H9 (cell line): ENCODE results near the gene MED17. TPM values are rescaled to one million over a fixed set of nuclear protein-coding genes. Genes with fewer than 3 reads are reported as not detected.

Experiments
- DNase-seq: peaks from one replicate; pipeline ENCODE4 v3.0.0-alpha.2; 2017
- H2AFZ ChIP-seq: one replicate; pipeline ENCODE4 v1.6.1; 2013; ENCODE audit warnings: mild to moderate bottlenecking, low read length, control low read depth, moderate library complexity
- H2AK5ac ChIP-seq: 2 replicates; pipeline ENCODE4 v1.6.1; 2013; ENCODE audit warnings: low read length, control low read depth, mixed read lengths; ENCODE audit not compliant: insufficient read length
- H2BK120ac ChIP-seq: one replicate; pipeline ENCODE4 v1.6.1; 2013; ENCODE audit warnings: low read depth, mild to moderate bottlenecking, low read length, control low read depth, inconsistent platforms; ENCODE audit not compliant: poor library complexity, severe bottlenecking
- H2BK12ac ChIP-seq: 2 replicates; pipeline ENCODE4 v1.6.1; 2013; ENCODE audit warnings: low read length, control low read depth, mixed read lengths, low read depth; ENCODE audit not compliant: insufficient read length
- H2BK15ac ChIP-seq: 2 replicates; pipeline ENCODE4 v1.6.1; 2013; ENCODE audit warnings: low read depth, low read length, control low read depth
- H2BK20ac ChIP-seq: one replicate; pipeline ENCODE4 v1.6.1; 2013; ENCODE audit warnings: low read depth, mild to moderate bottlenecking, low read length, control low read depth, inconsistent platforms; ENCODE audit not compliant: poor library complexity, severe bottlenecking
- H2BK5ac ChIP-seq: 2 replicates; pipeline ENCODE4 v1.6.1; 2013; ENCODE audit warnings: low read length, control low read depth, mixed read lengths; ENCODE audit not compliant: insufficient read length
- H3K14ac ChIP-seq: 2 replicates; pipeline ENCODE4 v1.6.1; 2013; ENCODE audit warnings: low read length, control low read depth; ENCODE audit not compliant: insufficient read depth
- H3K18ac ChIP-seq: 2 replicates; pipeline ENCODE4 v1.6.1; 2013; ENCODE audit warnings: low read depth, mild to moderate bottlenecking, mixed read lengths, low read length, control low read depth; ENCODE audit not compliant: insufficient read length
- H3K23ac ChIP-seq: 2 replicates; pipeline ENCODE4 v1.6.1; 2013; ENCODE audit warnings: low read length, control low read depth, mixed read lengths, low read depth; ENCODE audit not compliant: insufficient read length
- H3K23me2 ChIP-seq: 2 replicates; pipeline ENCODE4 v1.6.1; 2013; ENCODE audit warnings: low read depth, mild to moderate bottlenecking, mixed read lengths, low read length, control low read depth; ENCODE audit not compliant: insufficient read length, poor library complexity, severe bottlenecking
- H3K27ac ChIP-seq: 2 replicates; pipeline ENCODE4 v1.5.1; 2013; ENCODE audit warnings: low read length, control low read depth, mixed read lengths, low read depth; ENCODE audit not compliant: insufficient read length
- H3K27me3 ChIP-seq: 2 replicates; pipeline ENCODE4 v1.6.1; 2013; ENCODE audit warnings: low read length, control low read depth, inconsistent platforms; ENCODE audit not compliant: insufficient read depth
- H3K4ac ChIP-seq: 2 replicates; pipeline ENCODE4 v1.6.1; 2013; ENCODE audit warnings: low read depth, mild to moderate bottlenecking, control low read depth, inconsistent platforms, low read length, moderate library complexity
- H3K4me1 ChIP-seq: 2 replicates; pipeline ENCODE4 v1.6.1; 2013; ENCODE audit warnings: low read length, control low read depth, inconsistent platforms; ENCODE audit not compliant: insufficient read depth
- H3K4me2 ChIP-seq: 2 replicates; pipeline ENCODE4 v1.6.1; 2013; ENCODE audit warnings: low read length, control low read depth, mixed read lengths; ENCODE audit not compliant: insufficient read length, insufficient read depth
- H3K56ac ChIP-seq: 2 replicates; pipeline ENCODE4 v1.6.1; 2013; ENCODE audit warnings: low read depth, mild to moderate bottlenecking, mixed read lengths, low read length, control low read depth; ENCODE audit not compliant: insufficient read length
- H3K79me1 ChIP-seq: 2 replicates; pipeline ENCODE4 v1.6.1; 2013; ENCODE audit warnings: low read depth, mild to moderate bottlenecking, moderate library complexity, low read length, control low read depth, inconsistent platforms; ENCODE audit not compliant: insufficient read depth, poor library complexity, severe bottlenecking
- H3K79me2 ChIP-seq: 2 replicates; pipeline ENCODE4 v1.6.1; 2013; ENCODE audit warnings: low read length, control low read depth, inconsistent platforms; ENCODE audit not compliant: insufficient read depth
- H3K9ac ChIP-seq: 2 replicates; pipeline ENCODE4 v1.6.1; 2013; ENCODE audit warnings: low read length, control low read depth, mixed read lengths; ENCODE audit not compliant: insufficient read length; ENCODE audit errors: extremely low read depth
- H3K9me3 ChIP-seq: one replicate; pipeline ENCODE4 v1.6.1; 2013; ENCODE audit warnings: low read depth, low read length, inconsistent platforms; ENCODE audit not compliant: control insufficient read depth
- H3T11ph ChIP-seq: one replicate; pipeline ENCODE4 v1.6.1; 2013; ENCODE audit warnings: mild to moderate bottlenecking, low read length, control low read depth, inconsistent platforms
- H4K20me1 ChIP-seq: one replicate; pipeline ENCODE4 v1.6.1; 2013; ENCODE audit not compliant: control insufficient read depth, insufficient read length, insufficient read depth
- H4K5ac ChIP-seq: 2 replicates; pipeline ENCODE4 v1.6.1; 2013; ENCODE audit warnings: low read depth, mild to moderate bottlenecking, mixed read lengths, low read length, control low read depth; ENCODE audit not compliant: insufficient read length
- H4K8ac ChIP-seq: replicated peaks from 2 replicates; pipeline ENCODE4 v1.6.1; 2013; ENCODE audit warnings: low read length, control low read depth, mixed read lengths, low read depth; ENCODE audit not compliant: insufficient read length
- H4K91ac ChIP-seq: 2 replicates; pipeline ENCODE4 v1.6.1; 2013; ENCODE audit warnings: low read depth, mild to moderate bottlenecking, moderate library complexity, mixed read lengths, low read length, control low read depth; ENCODE audit not compliant: insufficient read length
- H3K27ac Mint-ChIP-seq, 3 experiments: 2 replicates in 2 of 3; 3 replicates in 1 of 3; pipeline ENCODE4 v1.8.0; 2020 to 2021; ENCODE audit warnings: mixed read lengths in 3 of 3, mild to moderate bottlenecking in 1 of 3, moderate library complexity in 1 of 3
- H3K27me3 Mint-ChIP-seq: 2 replicates; pipeline ENCODE4 v1.8.0; 2021; ENCODE audit warnings: low read depth, mild to moderate bottlenecking, moderate library complexity, mixed read lengths
- H3K36me3 Mint-ChIP-seq, 3 experiments: 2 replicates in 2 of 3; 3 replicates in 1 of 3; pipeline ENCODE4 v1.8.0; 2020 to 2021; ENCODE audit warnings: low read depth in 3 of 3, mixed read lengths in 3 of 3; ENCODE audit not compliant: insufficient read depth in 1 of 3
- H3K4me1 Mint-ChIP-seq, 2 experiments: 2 replicates each; pipeline ENCODE4 v1.8.0; 2020; ENCODE audit warnings: mixed read lengths in 2 of 2
- H3K4me3 Mint-ChIP-seq, 2 experiments: 2 replicates in 1 of 2; 3 replicates in 1 of 2; pipeline ENCODE4 v1.8.0; 2020 to 2021; ENCODE audit warnings: mild to moderate bottlenecking in 2 of 2, mixed read lengths in 2 of 2, moderate library complexity in 1 of 2
- H3K9me3 Mint-ChIP-seq, 2 experiments: 2 replicates in 1 of 2; 3 replicates in 1 of 2; pipeline ENCODE4 v1.8.0; 2020; ENCODE audit warnings: mild to moderate bottlenecking in 2 of 2, mixed read lengths in 2 of 2, moderate library complexity in 1 of 2
- CTCF ChIP-seq: fragments of 200-600 bp; sonication (generic); conservative IDR thresholded peaks from 3 replicates; pipeline ENCODE4 v1.8.0; 2021; ENCODE audit warnings: antibody characterized with exemption, mild to moderate bottlenecking
- WGBS: extraction: QIAGEN DNeasy Blood & Tissue Kit; methylation state at CpG from one replicate; pipeline ENCODE4 v1.1.7; 2013; ENCODE audit warnings: missing lambda C conversion rate, low lambda C conversion rate, mixed read lengths; ENCODE audit not compliant: insufficient read length; ENCODE audit errors: extremely low coverage; 5-methylcytosine and 5-hydroxymethylcytosine counted together
- total RNA-seq: library from RNA; stranded (reverse); gene quantifications from 2 replicates; pipeline ENCODE4 v1.2.1, GENCODE V29; 2021

Gene MED17
- total RNA-seq, 1 experiment from 2014 or later: 43.3 TPM

- no peak overlapping the region for H3K18ac ChIP-seq
- no peak overlapping the region for H4K91ac ChIP-seq
- H3K27me3 Mint-ChIP-seq: no peaks in the 10 kb centered on the region; the same call in 1 of the 2 replicates
- no peak overlapping the region for H2BK12ac ChIP-seq
- H3T11ph ChIP-seq: no peak overlapping the region
- no peaks in the 10 kb centered on the region for H3K36me3 Mint-ChIP-seq
- no peak overlapping the region for H2BK5ac ChIP-seq
- no peak overlapping the region for H3K23ac ChIP-seq
- peak; percentile 17 for DNase-seq
- peaks cover 5% of the 10 kb centered on the region for H3K23me2 ChIP-seq
- no peak overlapping the region for H3K4me3 Mint-ChIP-seq
- H3K4me1 ChIP-seq: no peaks in the 10 kb centered on the region
- no peak overlapping the region for H3K4ac ChIP-seq
- H4K5ac ChIP-seq: no peak overlapping the region
- H3K9ac ChIP-seq: no peak overlapping the region
- no peak overlapping the region for H3K27ac ChIP-seq
- H3K14ac ChIP-seq: no peak overlapping the region
- H3K9me3 ChIP-seq: no peaks in the 10 kb centered on the region
- no peaks in the 10 kb centered on the region for H4K20me1 ChIP-seq
- no peak overlapping the region for H2BK20ac ChIP-seq
- no peaks in the 10 kb centered on the region for H3K27me3 ChIP-seq
- peaks cover 0 to 7% of the 10 kb centered on the region in 2 experiments; a peak in 2 of 4 replicates for H3K4me1 Mint-ChIP-seq
- H2BK15ac ChIP-seq: no peak overlapping the region
- no peaks in the 10 kb centered on the region for H3K79me1 ChIP-seq
- TF ChIP-seq CTCF: no peak
- no peak overlapping the region for H3K56ac ChIP-seq
- WGBS: no CpG with 5 or more reads among the region's 8 CpGs
- H3K27ac Mint-ChIP-seq: no peak overlapping the region
- no peaks in the 10 kb centered on the region for H3K9me3 Mint-ChIP-seq
- no peaks in the 10 kb centered on the region for H3K79me2 ChIP-seq
- H2BK120ac ChIP-seq: no peak overlapping the region
- no peak overlapping the region for H2AFZ ChIP-seq
- H3K4me2 ChIP-seq: no peak overlapping the region
- H2AK5ac ChIP-seq: no peak overlapping the region
- H4K8ac ChIP-seq: no peak overlapping the region
These were observed 61.4 kb downstream of the MED17 start for GRCh38 chr11:93845181-93846092.
